SKM-1 treated with dmso at 0.1 percent for 144 hours (cell line): ENCODE measurements around the gene CYREN.
"Not testable (repeated sequence)": the region's sequence is repeated elsewhere in the genome, so short reads cannot be mapped to it uniquely, and the experiment has no call there.

Source experiments
- DNase-seq: peaks from one replicate; lab custom pipeline; 2025; ENCODE audit not compliant: unreplicated experiment; lab: John Stamatoyannopoulos, UW

CYREN gene

GRCh38 chr7:135170274-135170997, at the start of gene CYREN:
TSS of gene CYREN (minus strand) at chr7:135170707. CDS start at chr7:135168922, 1,785 bp downstream.
- peak; percentile 88 for DNase-seq

DNA sequence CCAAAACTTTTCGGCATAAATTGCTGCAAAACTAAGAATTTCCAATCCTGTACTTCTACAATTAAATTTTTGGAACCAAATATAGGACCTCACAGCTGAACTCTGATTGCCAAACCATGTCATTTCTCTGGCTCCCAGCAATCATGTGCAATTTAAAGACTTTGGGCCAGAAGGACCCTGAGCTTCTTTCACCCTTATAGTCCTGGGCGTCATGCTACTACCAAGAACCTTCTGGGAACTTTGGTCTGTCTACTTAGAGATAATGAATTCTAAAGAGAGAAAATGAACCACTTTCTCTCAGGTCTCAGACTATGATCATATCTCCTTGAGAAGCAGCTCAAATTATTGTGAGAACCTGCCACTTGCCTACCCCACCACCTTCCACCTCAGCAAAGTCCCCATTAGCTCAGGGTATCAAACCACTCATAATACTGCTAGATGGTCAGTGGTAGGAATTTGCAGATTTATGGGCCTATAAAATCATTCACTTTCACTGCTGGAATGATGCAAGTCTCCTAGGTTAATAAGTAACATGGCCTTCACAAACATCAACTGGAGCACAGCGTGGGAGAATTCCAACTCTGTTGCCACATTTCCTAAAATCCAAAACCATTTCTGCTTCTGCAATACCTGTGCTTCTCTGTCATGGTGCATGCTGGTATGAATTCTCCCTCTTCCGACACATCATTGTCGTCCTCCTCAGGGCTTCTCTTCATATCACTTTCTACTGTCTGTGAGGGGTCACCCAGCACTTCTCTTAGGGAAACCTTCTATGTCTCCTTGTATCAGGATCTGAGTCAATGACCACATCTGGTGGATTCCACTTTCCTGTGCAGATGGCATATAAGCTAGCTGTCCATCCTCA, 47.4 kb upstream of the CYREN start:
- DNase-seq: no peak

DNA sequence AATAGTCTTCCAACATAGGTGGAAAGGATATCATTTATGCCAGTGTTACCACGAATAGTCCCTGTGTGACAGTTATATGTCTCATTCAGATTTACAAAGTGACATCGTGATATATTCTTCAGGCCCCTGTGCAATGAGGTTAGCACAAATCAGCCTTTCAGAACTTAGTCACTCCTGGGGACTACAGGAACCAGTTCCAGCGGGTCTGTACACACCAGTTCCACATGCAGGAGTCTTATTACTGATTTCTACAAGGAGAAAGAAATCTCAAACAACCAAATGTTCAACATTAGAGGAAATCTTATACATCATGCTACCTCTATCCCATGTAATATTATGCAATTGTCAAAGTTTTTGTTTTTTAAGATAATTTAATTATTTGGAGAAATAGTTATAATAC, 45.2 kb upstream of the CYREN start:
- no peak for DNase-seq

DNA sequence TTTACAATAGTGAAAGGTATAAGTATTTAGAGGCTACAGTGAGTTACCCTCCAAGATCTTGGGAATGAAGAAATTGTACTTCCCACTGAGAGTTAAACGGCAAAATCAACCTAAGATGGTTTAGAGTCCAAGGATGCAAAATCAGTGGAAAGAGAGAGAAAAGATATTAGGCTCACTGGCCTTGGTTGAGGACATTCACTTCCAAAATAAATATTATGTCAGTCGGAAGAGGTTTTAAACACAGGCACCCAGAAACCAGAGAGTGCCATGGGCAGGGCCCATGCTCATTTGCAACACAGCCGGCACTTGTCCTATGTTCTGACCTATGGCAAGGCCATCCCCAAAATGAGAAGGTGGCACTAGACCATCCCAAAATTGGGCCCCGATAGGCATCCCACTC, 44.7 kb upstream of the CYREN start:
- no peak for DNase-seq

DNA sequence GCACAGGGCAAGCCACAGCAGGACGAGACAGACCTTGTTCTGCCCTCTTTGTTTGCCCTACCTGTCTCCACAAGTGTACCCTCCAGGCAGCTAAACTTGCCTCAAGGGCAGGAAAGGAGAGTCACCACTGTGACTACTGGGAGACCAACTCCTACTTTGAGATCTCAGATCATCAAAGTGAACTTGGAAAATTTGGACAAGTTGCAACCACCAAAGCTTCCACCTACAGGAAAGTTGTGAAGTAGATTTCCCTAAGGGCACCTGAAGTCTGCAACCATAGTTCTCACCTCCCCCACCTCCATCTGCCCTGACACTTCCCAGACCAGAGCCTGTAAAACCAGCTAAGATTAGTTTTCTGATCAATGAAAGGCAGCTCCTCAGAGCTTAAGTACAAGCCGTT, 43.3 kb upstream of the CYREN start:
- DNase-seq: no peak

GRCh38 chr7:135211946-135212685, 41.6 kb upstream of the CYREN start:
- DNase-seq: not testable (repeated sequence)

DNA sequence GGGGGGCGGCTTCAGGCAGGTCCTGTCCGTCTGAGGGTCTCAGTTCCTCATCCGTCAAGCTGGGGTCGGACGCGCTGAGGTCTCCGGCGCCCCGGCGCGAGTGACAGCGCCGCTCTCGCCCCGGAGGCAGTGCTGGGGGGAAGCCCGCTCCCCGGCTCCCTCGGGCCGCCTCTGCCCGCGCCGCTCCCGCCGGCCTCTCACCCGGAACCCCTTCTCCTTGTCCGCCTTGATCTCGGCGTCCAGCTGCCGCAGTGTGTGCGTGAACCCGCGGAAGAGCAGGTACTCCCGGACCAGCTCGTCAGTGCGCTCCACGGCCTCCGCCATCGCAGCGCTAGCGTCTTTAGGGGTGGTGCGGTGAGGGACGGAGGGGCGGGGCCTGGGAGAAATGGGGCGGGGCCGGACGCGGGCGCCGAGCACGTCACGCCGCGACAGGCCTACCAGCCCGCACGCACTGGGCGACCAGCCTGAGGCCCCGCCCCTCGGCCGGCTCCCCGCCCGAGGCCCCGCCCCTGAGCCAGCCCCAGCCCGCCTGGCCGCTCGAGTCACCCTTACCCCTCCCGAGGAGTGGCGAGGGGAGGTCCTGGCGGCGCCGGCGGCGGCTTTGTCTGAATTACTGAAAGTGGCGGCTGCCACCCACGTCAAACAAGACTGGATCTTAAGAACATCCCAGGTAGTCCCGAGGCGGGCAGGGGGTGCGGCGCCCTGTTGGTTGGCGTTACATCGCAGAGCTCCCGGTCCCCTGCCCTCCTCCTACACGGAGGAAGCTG, 40.9 kb upstream of the CYREN start, which contains the start of gene WDR91:
TSS of gene WDR91 (minus strand) at position 348 of the 767 bp plus-strand sequence. CDS start at position 324, 24 bp downstream.
- DNase-seq: peak; percentile 89

DNA sequence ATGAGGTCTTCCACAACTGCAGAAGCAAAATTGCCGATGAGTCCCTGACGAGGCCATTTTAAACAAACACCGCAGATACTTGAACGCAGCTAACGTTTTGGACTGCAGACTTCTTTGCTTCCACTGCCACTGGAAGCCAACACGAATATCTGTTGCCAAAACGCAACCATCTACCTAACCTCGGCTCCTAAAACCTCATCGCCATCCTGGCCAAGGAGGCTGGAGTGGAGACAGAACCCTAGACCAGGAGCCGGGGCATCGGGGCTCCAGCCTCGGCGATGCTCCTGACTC, 40.3 kb upstream of the CYREN start:
- DNase-seq: no peak

DNA sequence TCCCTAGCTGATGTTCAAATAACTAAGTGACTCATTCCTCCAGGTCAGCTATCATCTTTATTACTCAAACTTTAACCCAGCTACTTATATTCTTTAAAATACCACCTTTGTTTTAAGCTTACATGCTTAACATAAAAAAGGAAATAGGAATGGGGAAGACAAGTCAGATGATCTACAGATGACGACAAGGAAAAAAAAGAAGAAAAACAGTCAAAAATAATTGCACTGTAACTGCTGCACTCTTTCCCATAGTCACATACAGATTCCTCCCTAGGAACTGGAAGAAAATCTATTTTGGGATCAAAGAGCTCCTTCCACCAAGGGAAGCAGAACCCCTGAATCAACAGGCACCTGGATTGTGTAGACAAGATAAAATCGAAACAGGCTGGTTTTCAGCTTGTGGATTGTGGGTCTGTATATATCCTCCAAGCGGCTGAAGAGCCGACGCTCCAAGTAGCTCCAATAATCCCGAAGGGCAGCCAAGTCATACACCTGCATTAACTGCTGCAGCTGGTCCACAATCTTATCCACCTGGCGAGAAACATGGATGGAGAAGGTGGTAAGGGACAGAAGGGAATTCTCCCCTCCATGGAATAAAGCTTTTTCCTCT, 38.8 kb upstream of the CYREN start:
- no peak for DNase-seq

- no peak for DNase-seq
These were observed 37.7 kb upstream of the CYREN start for GRCh38 chr7:135208102-135208793.

- DNase-seq: no peak
These were observed 37.0 kb upstream of the CYREN start for GRCh38 chr7:135207406-135208101.

- DNase-seq: no peak
These were observed 36.5 kb upstream of the CYREN start for GRCh38 chr7:135206941-135207391.

DNA sequence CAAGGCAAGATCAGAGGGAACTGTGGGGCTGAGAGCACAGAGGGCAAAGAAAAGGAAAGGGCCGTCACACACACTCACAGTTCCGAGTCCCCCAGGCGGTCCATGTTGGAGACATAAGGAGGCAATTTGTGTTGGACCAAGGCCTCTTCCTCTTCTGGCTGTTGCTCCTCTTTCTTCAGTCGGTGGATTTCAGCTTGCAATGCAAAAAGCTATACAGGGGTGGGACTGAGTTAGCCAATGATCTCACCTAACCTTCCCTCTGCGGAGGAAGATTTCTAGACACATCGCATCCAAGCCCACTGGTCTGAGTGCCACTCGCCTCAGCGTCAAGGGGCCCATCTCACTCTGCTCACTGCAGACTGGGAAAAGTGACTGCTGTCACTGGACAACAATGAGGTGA, 35.3 kb upstream of the CYREN start:
- no peak for DNase-seq

GRCh38 chr7:135204876-135205275, 34.4 kb upstream of the CYREN start:
- no peak for DNase-seq

GRCh38 chr7:135204341-135204749, 33.8 kb upstream of the CYREN start:
- DNase-seq: no peak

- no peak for DNase-seq
These were observed 30.8 kb upstream of the CYREN start for GRCh38 chr7:135201350-135201749.

DNA sequence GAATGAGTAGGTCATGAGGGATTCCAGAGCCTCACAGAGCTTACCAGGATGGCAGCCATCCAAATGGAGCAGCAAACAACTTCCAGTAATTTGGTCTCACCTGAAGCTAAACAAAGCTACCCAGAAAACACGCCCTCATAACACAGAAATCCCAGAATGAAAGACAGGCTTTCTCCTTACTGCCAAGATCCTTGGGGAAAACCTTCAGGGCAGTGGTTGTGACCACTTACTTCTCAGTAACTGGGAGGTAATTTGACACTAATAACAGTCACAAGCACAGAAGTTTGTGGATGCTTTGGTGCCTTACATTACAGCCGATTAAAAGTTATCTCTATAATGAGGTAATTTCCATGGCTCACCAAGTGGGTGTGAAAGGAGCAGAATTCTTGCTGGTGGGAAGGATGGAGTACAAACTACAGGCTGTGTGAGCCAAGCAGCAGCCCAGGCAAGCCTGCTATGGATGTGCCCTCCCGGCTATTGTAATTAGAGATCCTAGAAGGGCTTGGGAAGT, 30.4 kb upstream of the CYREN start:
- DNase-seq: no peak

GRCh38 chr7:135199439-135199838, 28.9 kb upstream of the CYREN start:
- DNase-seq: no peak
